ENCODE measurements around the gene YIPF3.

Gene YIPF3

GRCh38 chr6:43515808-43516207, 918 bp downstream of the YIPF3 start:
- H3K36me3 ChIP-seq, result peaks cover 58% of the 10 kb centered on the region

GRCh38 chr6:43511824-43512415, 4.8 kb downstream of the YIPF3 start:
- Histone ChIP-seq H3K9me3 (no peaks in the 10 kb centered on the region), H3K4me3 (ENCODE audit: low read depth in 1 of 2, low read length in 1 of 2) (no peak overlapping the region), H3K36me3 (peaks cover 57% of the 10 kb centered on the region), H3K27ac (peak overlapping the region; percentile 27), H3K4me1 (ENCODE audit: control insufficient read depth in 1 of 2, insufficient read depth in 1 of 2, low read depth in 1 of 2, low read length in 1 of 2) (peaks cover 37 to 40% of the 10 kb centered on the region in 2 experiments), H3K27me3 (peaks cover 38% of the 10 kb centered on the region)
- TF ChIP-seq CTCF (IDR thresholded peaks at IDR 0.05), result no peak

More at GRCh38 chr6:43515808-43516207, 918 bp downstream of the YIPF3 start:
- H3K4me1 ChIP-seq (ENCODE audit: control insufficient read depth in 1 of 2, insufficient read depth in 1 of 2, low read depth in 1 of 2, low read length in 1 of 2), result peaks cover 30 to 35% of the 10 kb centered on the region in 2 experiments
- no peaks in the 10 kb centered on the region for H3K27me3 ChIP-seq
- TF ChIP-seq CTCF (IDR thresholded peaks at IDR 0.05), result no peak
- peak overlapping the region; percentile 94 for H3K27ac ChIP-seq
- peak overlapping the region; percentile 92 to 96 for H3K4me3 ChIP-seq (ENCODE audit: low read depth in 1 of 2, low read length in 1 of 2)
- no peaks in the 10 kb centered on the region for H3K9me3 ChIP-seq

GRCh38 chr6:43510827-43511163, 5.9 kb downstream of the YIPF3 start:
- Histone ChIP-seq H3K4me3 (ENCODE audit: low read depth in 1 of 2, low read length in 1 of 2) (peak overlapping the region in 1 of 2 experiments; percentile 80), H3K27ac (peak overlapping the region; percentile 49), H3K27me3 (peaks cover 40% of the 10 kb centered on the region), H3K9me3 (no peaks in the 10 kb centered on the region), H3K36me3 (peaks cover 57% of the 10 kb centered on the region), H3K4me1 (ENCODE audit: control insufficient read depth in 1 of 2, insufficient read depth in 1 of 2, low read depth in 1 of 2, low read length in 1 of 2) (peaks cover 30 to 37% of the 10 kb centered on the region in 2 experiments)
- TF ChIP-seq CTCF (IDR thresholded peaks at IDR 0.05), result no peak

- H3K27me3 ChIP-seq, result peaks cover 40% of the 10 kb centered on the region
- peaks cover 57% of the 10 kb centered on the region for H3K36me3 ChIP-seq
- peak within 1 kb of the TSS; percentile 49 for H3K27ac ChIP-seq
- peak within 1 kb of the TSS; percentile 61 to 80 for H3K4me3 ChIP-seq (ENCODE audit: low read depth in 1 of 2, low read length in 1 of 2)
- H3K9me3 ChIP-seq, result no peaks in the 10 kb centered on the region
- peak; percentile 36 for TF ChIP-seq CTCF (IDR thresholded peaks at IDR 0.05)
- H3K4me1 ChIP-seq (ENCODE audit: control insufficient read depth in 1 of 2, insufficient read depth in 1 of 2, low read depth in 1 of 2, low read length in 1 of 2), result peaks cover 24 to 31% of the 10 kb centered on the region in 2 experiments
Observed at GRCh38 chr6:43509984-43510826, 6.5 kb downstream of the YIPF3 start, which contains the start of gene LRRC73. Gene LRRC73, minus strand, starts transcription at chr6:43510346. Its CDS starts 561 bp downstream, at chr6:43509785.

GRCh38 chr6:43509142-43509983, 7.4 kb downstream of the YIPF3 start:
- TF ChIP-seq CTCF (IDR thresholded peaks at IDR 0.05), result no peak
- peak overlapping the region; percentile 49 for H3K27ac ChIP-seq
- H3K4me3 ChIP-seq (ENCODE audit: low read depth in 1 of 2, low read length in 1 of 2), result peak overlapping the region; percentile 61 to 80
- H3K9me3 ChIP-seq, result no peaks in the 10 kb centered on the region
- peaks cover 57% of the 10 kb centered on the region for H3K36me3 ChIP-seq
- H3K27me3 ChIP-seq, result peaks cover 40% of the 10 kb centered on the region
- H3K4me1 ChIP-seq (ENCODE audit: control insufficient read depth in 1 of 2, insufficient read depth in 1 of 2, low read depth in 1 of 2, low read length in 1 of 2), result peaks cover 15 to 24% of the 10 kb centered on the region in 2 experiments

Measured in neutrophil (primary cell).